ENCODE measurements around the gene MOSPD3.

The MOSPD3 gene

GRCh38 chr7:100599911-100600729 is 12.2 kb upstream of the MOSPD3 start:
- TF ChIP-seq, protein P1, sequence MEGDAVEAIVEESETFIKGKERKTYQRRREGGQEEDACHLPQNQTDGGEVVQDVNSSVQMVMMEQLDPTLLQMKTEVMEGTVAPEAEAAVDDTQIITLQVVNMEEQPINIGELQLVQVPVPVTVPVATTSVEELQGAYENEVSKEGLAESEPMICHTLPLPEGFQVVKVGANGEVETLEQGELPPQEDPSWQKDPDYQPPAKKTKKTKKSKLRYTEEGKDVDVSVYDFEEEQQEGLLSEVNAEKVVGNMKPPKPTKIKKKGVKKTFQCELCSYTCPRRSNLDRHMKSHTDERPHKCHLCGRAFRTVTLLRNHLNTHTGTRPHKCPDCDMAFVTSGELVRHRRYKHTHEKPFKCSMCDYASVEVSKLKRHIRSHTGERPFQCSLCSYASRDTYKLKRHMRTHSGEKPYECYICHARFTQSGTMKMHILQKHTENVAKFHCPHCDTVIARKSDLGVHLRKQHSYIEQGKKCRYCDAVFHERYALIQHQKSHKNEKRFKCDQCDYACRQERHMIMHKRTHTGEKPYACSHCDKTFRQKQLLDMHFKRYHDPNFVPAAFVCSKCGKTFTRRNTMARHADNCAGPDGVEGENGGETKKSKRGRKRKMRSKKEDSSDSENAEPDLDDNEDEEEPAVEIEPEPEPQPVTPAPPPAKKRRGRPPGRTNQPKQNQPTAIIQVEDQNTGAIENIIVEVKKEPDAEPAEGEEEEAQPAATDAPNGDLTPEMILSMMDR (IDR thresholded peaks at IDR 0.05; ENCODE audit: unreplicated experiment in 3 of 3), result no peak
- H3K27me3 Mint-ChIP-seq (ENCODE audit: low read depth), result peaks cover 4% of the 10 kb centered on the region
- H3K4me3 Mint-ChIP-seq, result peak overlapping the region; percentile 10 to 27 (median 25)
- H3K36me3 Mint-ChIP-seq (ENCODE audit: low read depth), result peaks cover 14% of the 10 kb centered on the region
- H3K27ac Mint-ChIP-seq, result peak overlapping the region in 1 of 3 experiments; percentile 25
- no peaks in the 10 kb centered on the region for H3K9me3 Mint-ChIP-seq
- peaks cover 10% of the 10 kb centered on the region for H3K4me1 Mint-ChIP-seq

- Mint-ChIP-seq H3K9me3 (no peaks in the 10 kb centered on the region), H3K4me3 (peak overlapping the region; percentile 10 to 27 (median 25)), H3K27me3 (ENCODE audit: low read depth) (peaks cover 4% of the 10 kb centered on the region), H3K36me3 (ENCODE audit: low read depth) (peaks cover 14% of the 10 kb centered on the region), H3K27ac (no peak overlapping the region), H3K4me1 (peaks cover 10% of the 10 kb centered on the region)
- TF ChIP-seq, protein P1 (IDR thresholded peaks at IDR 0.05; ENCODE audit: unreplicated experiment in 3 of 3), result no peak
Observed at GRCh38 chr7:100600730-100601038, 11.7 kb upstream of the MOSPD3 start.

DNA sequence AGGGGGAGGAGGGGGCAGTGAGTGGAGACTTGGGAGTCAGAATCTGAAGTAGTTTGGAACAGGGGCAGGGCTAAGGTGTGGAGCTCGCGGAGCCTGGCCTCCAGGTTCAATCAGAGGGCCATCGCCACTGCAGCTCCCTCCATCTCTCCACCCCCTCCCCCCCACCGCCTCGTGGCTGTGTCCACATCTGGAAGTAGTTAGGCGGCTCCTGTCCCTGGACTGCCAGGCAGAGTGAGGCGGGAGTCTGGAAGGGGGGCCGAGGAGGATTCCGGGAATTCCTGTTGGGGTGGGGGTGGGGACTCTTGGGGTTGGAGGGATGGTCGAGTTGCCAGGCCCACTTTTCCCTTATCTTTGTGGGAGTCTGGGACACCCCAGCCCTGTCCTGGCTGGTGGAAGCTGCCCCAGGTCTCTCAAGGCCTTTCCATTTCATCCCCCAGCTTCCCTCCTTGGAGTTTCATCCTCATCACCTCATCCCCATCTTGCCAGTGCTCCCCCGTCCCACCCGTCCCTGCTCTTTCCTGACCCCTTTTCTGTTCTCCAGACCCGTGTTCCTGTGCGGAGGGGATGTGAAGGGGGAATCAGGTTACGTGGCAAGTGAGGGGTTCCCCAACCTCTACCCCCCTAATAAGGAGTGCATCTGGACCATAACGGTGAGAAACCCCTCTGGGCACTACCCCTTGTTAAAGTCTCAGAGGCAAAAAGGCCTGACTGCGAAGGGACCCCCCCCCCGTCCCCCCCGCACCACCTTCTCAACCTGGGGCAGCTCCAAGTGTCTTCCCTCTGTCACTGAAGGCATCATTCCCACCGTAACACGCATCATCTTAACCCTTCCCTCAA is 9.2 kb upstream of the MOSPD3 start:
- H3K36me3 Mint-ChIP-seq (ENCODE audit: low read depth), result peaks cover 17% of the 10 kb centered on the region
- peaks cover 9% of the 10 kb centered on the region for H3K4me1 Mint-ChIP-seq
- H3K27me3 Mint-ChIP-seq (ENCODE audit: low read depth), result no peaks in the 10 kb centered on the region
- TF ChIP-seq, protein P1 (IDR thresholded peaks at IDR 0.05; ENCODE audit: unreplicated experiment in 3 of 3), result no peak
- H3K27ac Mint-ChIP-seq, result peak overlapping the region; percentile 89 to 99 (median 95)
- H3K9me3 Mint-ChIP-seq, result no peaks in the 10 kb centered on the region
- peak overlapping the region; percentile 86 to 92 (median 91) for H3K4me3 Mint-ChIP-seq

DNA sequence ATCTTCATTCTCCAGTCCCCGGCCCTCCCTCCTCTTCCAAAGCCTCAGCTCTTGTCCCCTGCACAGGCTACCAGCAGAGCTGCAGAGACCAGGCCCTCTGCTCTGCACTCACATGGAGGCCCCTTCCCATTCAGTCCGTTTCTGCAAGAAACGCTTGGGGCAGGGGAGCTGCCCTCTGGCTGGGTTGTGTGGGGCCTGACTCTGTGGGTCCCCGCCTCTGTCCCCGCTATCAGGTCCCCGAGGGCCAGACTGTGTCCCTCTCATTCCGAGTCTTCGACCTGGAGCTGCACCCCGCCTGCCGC is 8.7 kb upstream of the MOSPD3 start:
- H3K27me3 Mint-ChIP-seq (ENCODE audit: low read depth), result no peaks in the 10 kb centered on the region
- H3K36me3 Mint-ChIP-seq (ENCODE audit: low read depth), result peaks cover 17% of the 10 kb centered on the region
- no peaks in the 10 kb centered on the region for H3K9me3 Mint-ChIP-seq
- H3K4me1 Mint-ChIP-seq, result peaks cover 4% of the 10 kb centered on the region
- peak overlapping the region; percentile 89 to 99 (median 95) for H3K27ac Mint-ChIP-seq
- H3K4me3 Mint-ChIP-seq, result peak overlapping the region; percentile 86 to 92 (median 91)
- TF ChIP-seq, protein P1 (IDR thresholded peaks at IDR 0.05; ENCODE audit: unreplicated experiment in 3 of 3), result no peak

DNA sequence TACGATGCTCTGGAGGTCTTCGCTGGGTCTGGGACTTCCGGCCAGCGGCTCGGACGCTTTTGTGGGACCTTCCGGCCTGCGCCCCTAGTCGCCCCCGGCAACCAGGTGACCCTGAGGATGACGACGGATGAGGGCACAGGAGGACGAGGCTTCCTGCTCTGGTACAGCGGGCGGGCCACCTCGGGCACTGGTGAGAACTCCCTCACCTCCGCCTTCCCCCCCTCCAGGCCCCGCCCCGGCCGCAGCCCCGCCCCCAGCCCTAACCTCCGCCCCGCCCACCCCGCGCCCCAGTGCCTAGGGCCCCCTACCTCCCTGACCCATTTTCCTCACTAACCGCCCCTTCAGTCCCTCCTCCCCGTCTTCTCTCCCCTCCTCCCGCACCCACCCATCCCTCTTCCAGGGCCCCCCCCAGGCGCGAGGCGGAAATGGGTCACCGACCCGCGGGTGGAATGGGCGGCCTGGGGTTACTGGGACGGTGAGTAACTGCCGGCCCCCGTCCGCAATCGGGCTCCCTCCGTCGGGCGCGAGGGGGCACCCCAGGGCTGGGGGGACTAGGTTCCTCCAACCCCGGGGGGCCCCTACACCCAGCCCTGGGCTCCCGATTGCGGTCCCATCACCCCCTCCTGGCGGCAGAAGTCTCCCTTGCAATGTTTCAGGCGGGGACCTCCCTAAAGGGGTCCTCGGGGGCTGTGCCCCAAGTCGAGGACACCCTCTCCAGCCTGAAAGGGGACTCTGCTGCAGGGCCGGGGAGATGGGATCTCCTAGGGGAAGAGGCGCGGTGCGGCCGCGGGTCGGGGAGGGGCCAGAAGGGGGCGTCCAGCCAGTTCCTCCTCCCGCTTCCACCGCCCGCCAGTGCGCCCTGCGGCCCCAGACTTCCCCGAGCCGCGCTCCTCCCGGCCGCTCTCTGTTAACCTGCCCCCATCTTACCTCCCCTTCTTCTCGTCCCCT is 8.0 kb upstream of the MOSPD3 start:
- Mint-ChIP-seq H3K9me3 (no peaks in the 10 kb centered on the region), H3K4me3 (peak overlapping the region; percentile 86 to 92 (median 91)), H3K36me3 (ENCODE audit: low read depth) (peaks cover 17% of the 10 kb centered on the region), H3K27ac (peak overlapping the region; percentile 89 to 99 (median 95)), H3K4me1 (peaks cover 4% of the 10 kb centered on the region), H3K27me3 (ENCODE audit: low read depth) (no peaks in the 10 kb centered on the region)
- TF ChIP-seq, protein P1 (IDR thresholded peaks at IDR 0.05; ENCODE audit: unreplicated experiment in 3 of 3), result peak; percentile 28 to 49 (median 30)

All from nephron (organoid).